HG02588 (cell line): ENCODE data around the gene EVL.

ENCODE experiments used
- ATAC-seq: cut with Tn5 transposase; IDR thresholded peaks from one replicate; pipeline ENCODE4 v1.9.1; 2021; ENCODE audit warnings: mild to moderate bottlenecking, moderate library complexity; ENCODE audit not compliant: unreplicated experiment

The EVL gene

DNA sequence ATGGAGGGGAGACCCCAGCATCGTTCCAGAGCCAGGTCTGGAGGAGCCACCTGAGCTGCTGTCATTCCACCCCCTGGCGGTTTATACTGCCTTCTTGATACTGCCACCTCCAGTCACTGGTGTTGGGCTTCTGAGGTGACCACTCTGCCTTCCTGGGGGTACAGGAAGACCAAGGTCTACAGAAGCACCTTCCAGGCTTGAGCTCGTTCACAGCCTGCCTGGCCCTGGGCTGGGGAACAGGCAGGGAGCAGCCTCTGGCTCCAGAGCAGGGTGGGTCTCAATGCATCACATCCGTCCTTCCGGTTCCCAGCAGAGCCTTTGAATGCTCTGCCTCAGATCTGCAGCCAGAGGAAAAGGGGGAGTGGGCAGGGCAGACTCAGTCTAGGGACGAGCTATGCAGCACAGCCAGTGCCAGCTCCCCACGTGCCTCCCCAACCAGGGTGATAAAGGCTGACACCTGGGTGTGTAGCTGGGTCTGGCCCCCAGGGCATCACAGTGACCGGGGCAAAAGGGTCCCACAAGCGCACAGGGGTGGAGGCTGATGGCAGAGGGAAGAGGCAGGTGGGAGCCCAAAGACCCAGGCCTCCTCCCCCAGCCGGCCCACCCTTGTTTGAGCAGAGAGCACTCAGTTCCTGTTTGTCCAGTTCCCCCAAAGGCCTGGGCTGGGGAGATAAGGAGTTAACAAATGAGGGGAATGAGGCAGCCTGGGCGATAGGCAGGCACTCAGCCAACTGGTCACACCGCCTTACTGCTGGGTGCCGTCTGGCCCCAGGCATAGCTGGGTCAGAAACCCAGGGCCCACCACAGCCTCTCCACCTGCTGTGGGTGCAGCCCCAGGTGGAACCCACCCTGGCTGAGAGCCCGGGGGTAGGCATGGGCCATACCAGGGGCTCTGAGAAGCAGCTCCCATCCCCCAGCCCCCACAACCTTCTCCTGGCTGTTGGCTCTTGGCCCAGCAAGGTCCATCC lies 77.1 kb downstream of the EVL start:
- no peak for ATAC-seq

DNA sequence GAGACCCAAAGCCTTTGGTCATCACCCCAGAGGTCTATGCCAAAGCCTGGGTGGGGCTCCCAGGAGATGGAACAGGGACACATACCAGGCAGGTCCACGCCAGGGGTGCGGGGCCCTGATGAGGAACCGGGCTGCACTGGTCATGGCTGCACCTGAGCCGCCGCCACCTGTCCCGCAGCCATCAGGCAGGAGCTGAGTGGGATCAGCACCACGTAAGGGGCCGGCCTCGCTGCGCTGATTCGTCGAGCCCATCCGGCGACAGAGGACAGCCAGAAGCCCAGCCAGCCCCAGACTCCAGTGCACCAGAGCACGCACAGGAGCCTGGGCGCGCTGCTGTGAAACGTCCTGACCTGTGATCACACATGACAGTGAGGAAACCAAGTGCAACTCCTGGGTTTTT lies 78.3 kb downstream of the EVL start:
- ATAC-seq: no peak

GRCh38 chr14:100143934-100144333 lies 78.7 kb downstream of the EVL start:
- no peak for ATAC-seq

GRCh38 chr14:100144645-100144995 lies 79.4 kb downstream of the EVL start:
- no peak for ATAC-seq

- no peak for ATAC-seq
Observed at GRCh38 chr14:100144996-100145646, 79.9 kb downstream of the EVL start.

DNA sequence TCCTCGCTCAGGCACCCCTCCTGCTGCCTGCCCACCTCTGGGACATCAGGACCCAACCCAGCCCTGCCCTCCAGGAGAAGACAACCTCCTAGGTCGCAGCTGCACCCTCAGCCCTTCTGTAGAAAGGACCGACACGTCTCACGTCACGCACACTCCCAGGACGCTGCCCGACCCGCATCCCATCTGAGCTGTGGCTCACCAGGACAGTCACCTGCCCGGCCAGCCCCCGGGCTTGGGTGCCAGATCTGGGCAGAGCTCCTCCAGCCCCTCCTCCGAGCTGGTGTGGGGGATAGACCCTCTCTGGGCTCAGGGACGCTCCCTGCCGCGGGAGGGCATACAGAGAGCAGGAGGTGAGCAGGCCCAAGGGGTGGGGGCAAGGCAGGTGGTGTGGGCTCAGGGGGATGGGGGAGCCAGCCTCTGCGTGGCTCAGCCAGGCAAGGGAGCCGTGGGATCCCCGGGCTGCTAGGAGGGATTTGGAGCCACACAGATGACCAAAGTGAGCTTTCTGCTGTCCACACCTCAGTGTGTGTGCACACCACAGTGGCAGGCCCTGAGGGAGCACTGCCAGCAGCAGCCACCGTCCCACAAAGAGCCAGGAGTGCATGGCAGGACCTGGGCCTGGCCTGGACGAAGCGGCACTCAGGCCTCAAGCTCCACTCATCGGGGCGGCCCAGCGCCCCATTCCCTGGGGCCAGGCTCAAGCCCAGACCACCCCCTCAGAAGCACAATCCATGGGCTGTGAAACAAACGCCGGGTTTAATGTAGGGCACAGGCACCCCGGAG lies 80.7 kb downstream of the EVL start:
- ATAC-seq: no peak

- no peak for ATAC-seq
Observed at GRCh38 chr14:100146531-100147091, 81.4 kb downstream of the EVL start.

- no peak for ATAC-seq
Observed at GRCh38 chr14:100147181-100147631, 82.0 kb downstream of the EVL start.

GRCh38 chr14:100147691-100148464 lies 82.7 kb downstream of the EVL start:
- ATAC-seq: no peak

- ATAC-seq: no peak
Observed at GRCh38 chr14:100148837-100149731, 83.9 kb downstream of the EVL start.

DNA sequence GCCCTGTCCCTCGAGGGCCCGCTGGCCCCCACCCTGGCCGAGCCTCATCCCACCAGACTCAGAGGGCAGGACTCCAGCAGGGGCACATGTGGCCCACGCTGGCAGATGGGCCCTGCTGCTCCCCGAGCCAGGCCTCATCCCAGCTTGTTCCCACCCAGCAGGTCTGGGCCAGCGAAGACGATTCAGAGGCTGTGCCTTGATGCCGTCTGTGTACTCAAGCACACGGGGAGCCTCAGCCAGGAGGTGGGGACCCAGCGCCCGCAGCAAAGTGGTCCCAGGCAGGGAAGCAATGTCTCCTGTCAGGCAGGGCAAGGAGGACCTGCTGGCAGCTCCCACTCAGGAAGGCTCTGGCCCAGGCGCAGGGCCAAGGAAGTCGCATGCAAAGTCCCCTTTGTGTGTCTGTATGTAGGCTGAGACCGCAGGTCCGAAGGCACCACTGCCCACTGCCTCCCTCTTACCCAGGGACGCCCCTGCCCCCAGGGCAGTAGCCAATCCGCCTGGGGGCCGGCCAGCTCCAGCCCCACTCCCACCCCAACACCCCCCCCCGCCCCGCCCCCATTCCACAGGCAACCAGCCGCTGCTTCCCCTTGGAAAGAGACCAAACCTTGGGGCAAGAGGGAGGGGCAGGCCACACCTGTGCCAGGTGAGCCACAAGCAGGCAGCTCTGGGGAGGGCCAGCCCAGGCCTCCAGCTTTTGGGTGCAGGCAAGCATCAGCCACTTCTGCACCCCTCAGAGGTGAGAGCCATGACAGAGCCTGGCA lies 84.8 kb downstream of the EVL start:
- no peak for ATAC-seq

DNA sequence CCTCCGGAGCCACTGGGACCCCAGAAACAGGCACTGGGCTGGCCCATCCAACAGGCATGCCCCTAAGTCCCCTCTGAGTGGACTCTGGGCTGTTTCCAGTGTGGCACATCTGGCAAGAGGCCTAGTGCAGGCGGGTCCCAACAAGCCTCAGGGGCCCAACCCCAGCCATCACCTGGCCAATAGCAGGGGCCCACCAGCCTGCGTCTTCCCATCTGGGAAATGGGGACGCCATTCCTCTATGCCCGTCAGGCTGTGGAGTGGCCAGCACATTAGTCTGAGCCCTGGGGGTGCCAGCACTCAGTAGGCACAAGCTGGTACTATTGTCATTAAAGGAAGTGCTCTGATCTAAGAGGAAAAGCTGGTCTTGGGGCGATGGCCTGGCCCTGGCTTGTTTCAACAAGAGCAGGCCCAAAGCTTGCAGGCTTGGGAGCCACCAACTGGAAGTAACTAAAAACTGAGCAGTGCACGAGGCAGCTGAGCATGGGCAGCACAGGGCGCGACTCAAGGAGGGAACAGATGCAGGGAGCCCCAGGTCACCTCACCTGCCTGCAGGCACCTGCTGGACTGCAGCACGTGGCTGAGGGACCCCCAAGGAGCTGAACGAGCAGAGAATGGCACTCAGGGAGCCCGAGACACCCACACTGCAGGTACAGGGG lies 85.8 kb downstream of the EVL start:
- ATAC-seq: no peak

- no peak for ATAC-seq
Observed at GRCh38 chr14:100152091-100152490, 86.9 kb downstream of the EVL start.

- no peak for ATAC-seq
Observed at GRCh38 chr14:100153560-100153959, 88.3 kb downstream of the EVL start.

DNA sequence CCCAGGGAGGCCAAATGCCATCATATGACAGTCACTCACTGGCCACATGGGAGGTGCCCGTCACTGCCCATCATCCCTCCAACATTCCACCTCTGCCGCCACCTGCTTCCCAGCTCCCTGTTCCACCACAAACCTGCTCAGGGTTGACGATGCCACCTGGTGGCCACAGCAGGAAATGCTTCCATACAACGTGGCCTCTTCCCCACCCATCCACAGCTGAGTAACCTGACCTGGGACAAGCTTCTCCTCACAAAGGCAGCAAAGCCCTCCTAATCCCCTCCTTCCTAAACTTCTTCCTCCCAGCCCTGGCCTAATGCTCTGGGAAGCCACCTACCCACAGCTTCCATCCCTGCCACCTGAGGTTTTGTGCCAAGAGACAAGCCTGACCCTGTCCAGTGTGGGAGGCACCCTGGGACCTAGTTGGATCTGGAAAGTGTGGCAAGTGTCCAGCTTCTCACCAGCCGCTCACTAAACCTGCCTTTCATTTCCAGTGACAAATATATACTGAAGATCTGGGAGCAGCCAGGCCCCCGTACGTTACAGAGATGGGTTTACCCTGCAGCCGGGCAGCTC lies 89.9 kb downstream of the EVL start:
- no peak for ATAC-seq

DNA sequence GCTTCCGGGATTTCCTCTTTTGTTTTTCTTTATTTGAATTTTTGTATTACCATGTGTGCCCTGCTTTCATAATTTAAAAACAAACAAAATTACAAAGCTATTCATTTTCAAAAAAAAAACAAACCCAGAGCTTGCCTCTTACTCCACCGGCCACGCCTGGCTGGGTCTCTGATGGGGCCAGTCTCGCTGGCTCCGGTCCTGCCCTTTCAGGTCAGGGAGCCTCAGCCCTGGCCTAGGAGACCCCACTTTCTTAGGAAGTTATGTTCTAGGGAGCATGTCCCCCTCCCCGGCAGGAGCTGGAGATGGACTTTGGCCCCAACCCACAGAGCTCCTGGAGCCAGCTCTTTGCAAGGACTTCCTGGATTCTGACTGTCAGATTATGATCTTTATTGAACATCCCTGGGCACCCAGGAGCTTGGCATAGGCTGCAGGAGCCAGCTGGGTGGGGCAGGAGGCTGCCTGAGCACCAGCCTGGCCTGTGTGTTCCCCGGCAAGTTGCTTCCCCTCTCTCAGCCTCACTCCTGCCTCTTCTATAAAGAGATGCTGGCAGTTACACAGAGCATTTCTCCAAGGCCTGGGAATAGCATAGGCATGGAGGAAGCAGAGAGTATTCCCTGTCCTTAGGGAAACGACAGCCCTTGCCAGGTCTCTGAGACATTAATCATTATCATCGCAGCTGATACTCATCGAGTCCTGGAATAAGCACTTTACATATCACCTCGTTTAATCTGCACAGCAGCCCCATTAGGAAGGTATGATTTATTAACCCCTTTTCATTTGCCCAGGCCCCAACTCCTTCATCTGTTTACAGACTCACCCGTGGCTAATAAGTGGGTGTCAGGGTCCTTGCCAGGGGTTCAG lies 90.8 kb downstream of the EVL start:
- no peak for ATAC-seq

DNA sequence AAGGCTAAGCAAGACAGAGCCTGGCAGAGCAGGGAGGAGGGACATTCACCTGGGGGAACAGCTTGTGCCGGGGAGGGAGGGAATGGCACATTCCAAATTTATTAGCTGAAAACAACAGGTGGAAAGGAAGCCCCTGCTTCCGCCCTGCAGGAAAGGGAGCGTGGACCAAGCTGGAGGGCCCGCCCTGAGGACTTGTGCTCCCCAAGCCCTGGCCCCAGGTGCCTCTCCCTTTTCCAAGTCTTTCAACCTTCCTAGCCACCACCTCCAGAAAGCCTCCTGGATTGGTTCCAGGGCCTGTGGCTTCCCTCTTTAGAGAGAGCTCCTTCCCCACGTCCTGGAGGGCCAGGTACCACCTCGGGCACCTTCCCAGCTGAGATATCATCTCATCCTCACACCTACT lies 91.6 kb downstream of the EVL start:
- ATAC-seq: no peak
